H7 (cell line): ENCODE measurements around the gene ADCY9. TPM values are rescaled to one million over a fixed set of nuclear protein-coding genes. Genes with fewer than 3 reads are reported as not detected.
A peak's percentile ranks its signal among the peaks of the same experiment; 100 is the strongest.

Source experiments
- DNase-seq: peaks from one replicate; pipeline ENCODE4 v3.0.0; 2012
- H3K27me3 ChIP-seq: 2 replicates; pipeline ENCODE4 v1.6.0; 2011; ENCODE audit warnings: mild to moderate bottlenecking, low read length; ENCODE audit not compliant: control insufficient read depth, insufficient read depth
- H3K36me3 ChIP-seq: replicated peaks from 2 replicates; pipeline ENCODE4 v1.5.1; 2011; ENCODE audit warnings: low read length; ENCODE audit not compliant: control insufficient read depth, insufficient read depth
- H3K4me3 ChIP-seq: 2 replicates; pipeline ENCODE4 v1.5.1; 2011; ENCODE audit warnings: low read depth, mild to moderate bottlenecking, control low read depth, low read length, moderate library complexity; ENCODE audit not compliant: insufficient read depth
- total RNA-seq: library from RNA; depleted of rRNA; stranded (reverse); fragments of >200 nt; shearing (Covaris generic); gene quantifications from 2 replicates; pipeline ENCODE4 v1.2.3, GENCODE V29; 2014

The ADCY9 gene
- total RNA-seq, 1 experiment from 2014 or later, result 6.0 TPM

- DNase-seq, result no peak
- no peak overlapping the region for H3K4me3 ChIP-seq
- no peaks in the 10 kb centered on the region for H3K36me3 ChIP-seq
- no peaks in the 10 kb centered on the region for H3K27me3 ChIP-seq
These were observed 90.8 kb downstream of the ADCY9 start for GRCh38 chr16:4025428-4025827.

DNA sequence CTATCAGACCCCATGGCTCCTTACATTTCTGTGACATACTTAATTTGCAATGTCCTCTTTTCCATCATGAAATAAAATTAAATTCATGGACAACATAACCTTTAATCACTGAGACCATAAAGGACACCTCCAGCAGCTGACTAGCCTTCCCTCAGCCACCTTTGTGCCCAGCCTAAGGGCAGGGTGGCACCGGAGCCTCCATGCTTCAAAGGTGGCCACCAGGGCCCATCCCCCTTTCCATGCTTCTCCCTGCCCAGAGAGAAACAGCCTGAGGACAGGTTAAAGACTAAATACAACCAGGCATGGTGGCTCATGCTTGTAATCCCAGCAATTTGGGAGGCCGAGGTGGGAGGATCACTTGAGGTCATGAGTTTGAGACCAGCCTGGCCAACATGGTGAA is 94.3 kb downstream of the ADCY9 start:
- no peak for DNase-seq
- no peaks in the 10 kb centered on the region for H3K27me3 ChIP-seq
- no peak overlapping the region for H3K4me3 ChIP-seq
- H3K36me3 ChIP-seq, result no peaks in the 10 kb centered on the region

DNA sequence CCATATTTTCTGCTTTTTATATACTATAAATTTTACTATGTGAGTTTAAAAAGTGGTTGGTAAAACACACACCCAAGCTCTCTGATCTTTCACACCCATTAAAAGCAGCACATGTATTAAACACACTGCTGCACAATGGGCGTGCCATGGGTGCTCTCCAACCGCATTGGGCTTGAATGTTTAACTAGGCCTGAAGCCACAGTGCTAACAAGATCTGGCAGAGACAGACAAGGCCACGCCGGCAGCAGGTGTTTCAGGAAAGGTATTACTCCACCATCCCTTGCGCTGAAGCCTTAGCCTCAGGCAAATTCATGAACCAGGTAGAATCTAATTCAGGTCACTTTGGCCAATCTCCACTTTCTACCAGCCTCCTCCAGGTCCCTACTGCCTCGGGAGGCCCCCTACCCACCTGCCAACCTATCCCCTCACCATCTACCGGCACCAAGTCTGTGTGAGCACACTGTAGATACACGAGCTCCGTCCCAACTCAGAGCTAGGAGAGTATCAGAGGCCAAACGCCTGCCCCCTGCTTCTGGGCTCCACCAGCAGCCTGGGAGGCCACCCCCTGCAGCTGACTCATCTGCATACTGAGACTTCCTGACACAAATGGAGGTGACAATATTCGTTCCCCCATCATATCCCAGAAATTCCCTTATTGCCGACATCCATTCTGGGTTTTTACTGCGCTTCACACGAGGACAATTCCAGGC is 95.0 kb downstream of the ADCY9 start:
- Histone ChIP-seq H3K27me3 (no peaks in the 10 kb centered on the region), H3K4me3 (no peak overlapping the region), H3K36me3 (no peaks in the 10 kb centered on the region)
- no peak for DNase-seq

GRCh38 chr16:4019371-4019791 is 96.9 kb downstream of the ADCY9 start:
- no peak for DNase-seq

DNA sequence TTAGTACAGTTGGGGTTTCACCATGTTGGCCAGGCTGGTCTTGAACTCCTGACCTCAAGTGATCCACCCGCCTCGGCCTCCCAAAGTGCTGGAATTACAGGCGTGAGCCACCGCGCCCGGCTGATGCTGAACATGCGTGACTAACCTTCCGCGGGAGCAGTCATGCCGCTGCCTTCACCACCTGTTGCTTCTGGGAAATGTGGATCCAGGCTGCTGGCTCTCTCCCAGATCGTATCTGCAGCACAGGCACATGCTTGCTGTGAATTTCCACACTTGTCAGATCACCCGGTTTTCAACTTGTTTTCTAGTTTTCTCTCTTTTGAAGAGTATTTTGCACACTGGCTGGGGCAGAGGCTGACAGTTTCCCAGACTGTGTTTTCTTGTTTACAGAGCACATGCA is 97.9 kb downstream of the ADCY9 start:
- Histone ChIP-seq H3K4me3 (no peak overlapping the region), H3K36me3 (no peaks in the 10 kb centered on the region), H3K27me3 (no peaks in the 10 kb centered on the region)
- DNase-seq, result no peak

More at GRCh38 chr16:4019371-4019791, 96.9 kb downstream of the ADCY9 start:
- H3K27me3 ChIP-seq, result no peaks in the 10 kb centered on the region
- H3K36me3 ChIP-seq, result no peaks in the 10 kb centered on the region
- no peak overlapping the region for H3K4me3 ChIP-seq

GRCh38 chr16:4017807-4018206 is 98.4 kb downstream of the ADCY9 start:
- Histone ChIP-seq H3K27me3 (no peaks in the 10 kb centered on the region), H3K4me3 (no peak overlapping the region), H3K36me3 (no peaks in the 10 kb centered on the region)
- no peak for DNase-seq

DNA sequence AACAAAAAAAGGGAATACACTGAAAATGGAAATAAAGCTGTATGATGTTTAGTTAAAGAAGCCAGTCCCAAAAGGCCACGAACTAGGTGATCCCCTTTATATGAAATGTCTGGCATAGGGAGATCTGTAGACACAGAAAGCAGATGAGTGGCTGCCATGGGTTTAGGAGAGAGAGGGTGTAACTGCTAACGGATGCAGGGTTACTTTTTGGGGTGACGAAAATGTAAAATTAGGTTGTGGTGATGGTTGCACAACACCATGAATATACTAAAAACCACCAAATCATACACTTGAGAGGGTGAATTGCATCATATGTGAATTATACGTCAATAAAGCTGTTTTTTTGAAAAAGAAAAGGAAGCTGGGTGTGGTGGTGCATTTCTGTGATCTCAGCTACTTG is 99.6 kb downstream of the ADCY9 start:
- Histone ChIP-seq H3K4me3 (no peak overlapping the region), H3K36me3 (no peaks in the 10 kb centered on the region), H3K27me3 (no peaks in the 10 kb centered on the region)
- DNase-seq, result no peak

DNA sequence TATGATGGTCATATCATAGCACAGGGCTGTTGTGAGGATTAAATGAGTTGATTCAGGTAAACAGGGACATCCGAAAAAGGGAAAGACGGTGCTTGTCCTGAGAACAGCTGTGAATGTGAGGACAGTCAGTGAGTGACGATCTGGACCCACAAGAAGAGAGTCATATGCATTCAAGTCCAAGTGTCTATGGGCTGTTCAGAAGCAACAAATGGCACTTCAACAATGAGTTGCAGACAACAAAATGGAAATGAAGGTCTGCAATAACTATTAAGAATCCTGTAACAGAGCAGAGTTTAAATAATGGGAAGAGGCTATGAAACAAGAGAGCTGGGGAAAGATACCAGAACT is 100.3 kb downstream of the ADCY9 start:
- H3K4me3 ChIP-seq, result no peak overlapping the region
- DNase-seq, result no peak
- no peaks in the 10 kb centered on the region for H3K36me3 ChIP-seq
- H3K27me3 ChIP-seq, result no peaks in the 10 kb centered on the region

DNA sequence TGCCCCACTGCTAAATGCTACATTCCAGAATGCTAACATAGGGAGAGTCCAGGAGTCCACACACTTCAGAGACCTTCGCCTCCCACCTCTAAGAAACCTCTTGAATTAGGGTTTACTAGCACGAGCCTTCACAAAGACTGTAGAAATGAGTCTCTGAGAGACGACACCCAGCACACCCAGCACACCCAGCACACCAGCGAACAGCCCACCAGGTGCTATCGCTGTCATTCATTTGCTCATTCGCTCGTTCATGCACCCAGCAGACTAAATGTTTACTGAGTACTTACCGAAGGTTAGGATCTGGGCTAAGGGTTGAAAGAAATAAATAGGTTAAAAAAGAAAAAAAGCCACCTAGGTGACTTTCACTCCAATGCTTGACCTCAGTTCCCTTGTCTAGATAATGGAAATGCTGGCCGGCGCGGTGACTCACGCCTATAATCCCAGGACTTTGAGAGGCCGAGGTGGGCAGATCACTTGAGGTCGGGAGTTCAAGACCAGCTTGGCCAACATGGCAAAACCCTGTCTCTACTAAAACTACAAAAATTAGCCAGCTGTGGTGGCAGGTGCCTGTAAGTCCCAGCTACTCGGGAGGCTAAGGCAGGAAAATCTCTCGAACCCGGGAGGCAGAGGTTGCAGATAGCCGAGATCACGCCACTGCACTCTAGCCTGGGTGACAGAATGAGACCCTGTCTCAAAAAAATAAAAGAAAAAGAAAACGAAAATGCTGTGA is 100.8 kb downstream of the ADCY9 start:
- H3K27me3 ChIP-seq, result no peaks in the 10 kb centered on the region
- H3K4me3 ChIP-seq, result no peak overlapping the region
- no peak for DNase-seq
- no peaks in the 10 kb centered on the region for H3K36me3 ChIP-seq

- no peak for DNase-seq
- Histone ChIP-seq H3K27me3 (no peaks in the 10 kb centered on the region), H3K36me3 (no peaks in the 10 kb centered on the region), H3K4me3 (no peak overlapping the region)
These were observed 104.2 kb downstream of the ADCY9 start for GRCh38 chr16:4011940-4012629.

GRCh38 chr16:4011225-4011939 is 104.9 kb downstream of the ADCY9 start:
- peak; percentile 79 for DNase-seq
- Histone ChIP-seq H3K36me3 (no peaks in the 10 kb centered on the region), H3K4me3 (no peak overlapping the region), H3K27me3 (no peaks in the 10 kb centered on the region)

DNA sequence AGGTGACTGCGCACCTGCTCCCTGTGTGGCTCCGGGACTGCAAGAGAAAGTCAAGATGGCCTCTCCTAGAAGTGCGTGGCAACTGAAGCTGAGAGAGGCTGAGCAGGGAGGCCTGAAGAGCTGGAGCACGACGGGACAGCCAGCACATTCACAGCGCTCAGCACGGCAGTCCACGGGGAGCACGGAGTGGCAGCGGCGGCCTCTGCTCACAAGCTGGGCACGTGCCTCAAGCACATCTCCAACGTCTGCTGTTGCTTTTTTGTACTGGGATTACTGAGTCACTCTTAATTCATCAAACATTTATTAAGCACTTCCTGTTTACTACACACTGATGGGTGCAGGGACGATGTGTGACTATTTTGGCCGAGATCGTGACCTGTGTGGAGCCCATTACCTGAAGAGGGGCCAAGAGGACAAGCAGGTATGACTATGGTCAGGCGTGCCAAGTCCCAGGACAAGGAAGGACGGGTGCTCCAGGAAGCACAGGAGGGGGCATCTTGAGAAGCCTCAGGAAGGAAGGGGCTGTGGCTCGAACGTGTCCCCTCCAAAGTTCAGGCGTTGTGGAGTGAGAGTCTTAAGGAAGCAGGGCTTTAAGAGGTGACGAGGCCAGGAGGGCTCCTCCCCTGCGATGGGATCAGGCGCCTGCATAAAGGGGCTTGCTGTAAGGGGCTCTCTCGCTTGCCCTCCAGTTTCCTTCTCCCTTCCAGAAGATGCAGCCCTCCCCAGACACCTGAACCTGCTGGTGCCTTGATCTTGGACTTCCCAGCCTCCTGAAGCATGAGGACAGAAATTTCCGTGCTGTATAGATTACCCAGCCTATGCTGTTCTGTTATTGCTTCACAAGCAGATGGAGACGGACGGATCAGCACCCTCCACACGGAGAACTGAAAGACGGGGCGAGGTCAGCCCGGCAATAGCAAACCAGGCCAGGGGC is 105.8 kb downstream of the ADCY9 start:
- H3K27me3 ChIP-seq, result no peaks in the 10 kb centered on the region
- no peak overlapping the region for H3K4me3 ChIP-seq
- DNase-seq, result no peak
- no peaks in the 10 kb centered on the region for H3K36me3 ChIP-seq

- no peaks in the 10 kb centered on the region for H3K36me3 ChIP-seq
- H3K27me3 ChIP-seq, result no peaks in the 10 kb centered on the region
- DNase-seq, result no peak
- no peak overlapping the region for H3K4me3 ChIP-seq
These were observed 107.1 kb downstream of the ADCY9 start for GRCh38 chr16:4009177-4009576.

DNA sequence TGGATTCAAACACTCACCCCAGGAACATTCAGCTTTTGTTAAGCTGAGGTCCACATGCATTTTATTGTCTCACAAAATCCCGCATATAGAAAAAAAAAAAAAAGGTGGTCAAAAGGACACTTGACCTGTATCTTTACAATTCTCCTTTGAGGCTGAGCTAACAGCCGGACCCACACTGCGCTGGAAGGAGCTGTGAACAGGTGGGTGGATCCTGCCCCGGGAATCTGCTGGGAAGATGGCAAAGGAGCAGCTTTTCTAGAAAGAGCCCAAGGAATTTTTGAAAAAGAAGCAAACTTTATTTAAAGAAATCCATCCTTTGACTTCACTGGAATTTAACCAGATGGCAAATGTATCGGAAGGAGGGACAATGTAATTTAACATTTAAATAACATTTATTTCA is 108.1 kb downstream of the ADCY9 start:
- H3K4me3 ChIP-seq, result no peak overlapping the region
- peak; percentile 56 for DNase-seq
- no peaks in the 10 kb centered on the region for H3K36me3 ChIP-seq

More for the DNA sequence above, 108.1 kb downstream of the ADCY9 start:
- no peaks in the 10 kb centered on the region for H3K27me3 ChIP-seq
